Stimulated activated CD4-positive, alpha-beta T cell treated with anti-CD3 and anti-CD28 coated beads, TNF-alpha, amount 100 ng/mL, for 1 hour (primary cell): ENCODE measurements around the gene NUTM2F.
"Not testable (repeated sequence)": the region's sequence is repeated elsewhere in the genome, so short reads cannot be mapped to it uniquely, and the experiment has no call there.

Experiments used
- DNase-seq, 3 donors: peaks; one replicate each; pipeline ENCODE4 v3.0.0-alpha.2; 2020; ENCODE audit warnings: low read depth in 3 of 3, low spot score in 1 of 3

Gene NUTM2F

GRCh38 chr9:94328544-94328943 lies at the start of gene NUTM2F:
NUTM2F (minus strand) TSS chr9:94328644; CDS start chr9:94328623, 21 bp downstream.
- DNase-seq = not testable (repeated sequence)

- not testable (repeated sequence) for DNase-seq
Observed at GRCh38 chr9:94375197-94375596, 46.8 kb upstream of the NUTM2F start.

- DNase-seq = peak; percentile 61 to 81 (median 78)
Observed at GRCh38 chr9:94374176-94375056, 46.0 kb upstream of the NUTM2F start.

- DNase-seq = not testable (repeated sequence)
Observed at GRCh38 chr9:94373779-94374175, 45.3 kb upstream of the NUTM2F start.

GRCh38 chr9:94370266-94370665 lies 41.8 kb upstream of the NUTM2F start:
- not testable (repeated sequence) for DNase-seq

- DNase-seq = not testable (repeated sequence)
Observed at GRCh38 chr9:94364093-94364614, 35.7 kb upstream of the NUTM2F start.

- DNase-seq = not testable (repeated sequence)
Observed at GRCh38 chr9:94357158-94357557, 28.7 kb upstream of the NUTM2F start.

- DNase-seq = not testable (repeated sequence)
Observed at GRCh38 chr9:94351901-94352723, 23.7 kb upstream of the NUTM2F start.

GRCh38 chr9:94348754-94349153 lies 20.3 kb upstream of the NUTM2F start:
- DNase-seq = not testable (repeated sequence)

- DNase-seq = not testable (repeated sequence)
Observed at GRCh38 chr9:94347451-94347850, 19.0 kb upstream of the NUTM2F start.

GRCh38 chr9:94341703-94342102 lies 13.3 kb upstream of the NUTM2F start:
- DNase-seq = not testable (repeated sequence)

GRCh38 chr9:94340750-94341149 lies 12.3 kb upstream of the NUTM2F start:
- DNase-seq = not testable (repeated sequence)

GRCh38 chr9:94339657-94340056 lies 11.2 kb upstream of the NUTM2F start:
- DNase-seq = not testable (repeated sequence)

- DNase-seq = not testable (repeated sequence)
Observed at GRCh38 chr9:94338723-94339122, 10.3 kb upstream of the NUTM2F start.

- DNase-seq = not testable (repeated sequence)
Observed at GRCh38 chr9:94336445-94336844, 8.0 kb upstream of the NUTM2F start.

GRCh38 chr9:94325583-94325982 lies 2.9 kb downstream of the NUTM2F start:
- not testable (repeated sequence) for DNase-seq

- not testable (repeated sequence) for DNase-seq
Observed at GRCh38 chr9:94323153-94323798, 5.2 kb downstream of the NUTM2F start.

GRCh38 chr9:94322342-94322940 lies 6.0 kb downstream of the NUTM2F start:
- not testable (repeated sequence) for DNase-seq

- not testable (repeated sequence) for DNase-seq
Observed at GRCh38 chr9:94317949-94318657, 10.3 kb downstream of the NUTM2F start.

GRCh38 chr9:94316236-94316635 lies 12.2 kb downstream of the NUTM2F start:
- DNase-seq = not testable (repeated sequence)
